ENCODE measurements around the gene DHX40.
"Not testable (repeated sequence)": the region's sequence is repeated elsewhere in the genome, so short reads cannot be mapped to it uniquely, and the experiment has no call there.

Gene DHX40, protein sequence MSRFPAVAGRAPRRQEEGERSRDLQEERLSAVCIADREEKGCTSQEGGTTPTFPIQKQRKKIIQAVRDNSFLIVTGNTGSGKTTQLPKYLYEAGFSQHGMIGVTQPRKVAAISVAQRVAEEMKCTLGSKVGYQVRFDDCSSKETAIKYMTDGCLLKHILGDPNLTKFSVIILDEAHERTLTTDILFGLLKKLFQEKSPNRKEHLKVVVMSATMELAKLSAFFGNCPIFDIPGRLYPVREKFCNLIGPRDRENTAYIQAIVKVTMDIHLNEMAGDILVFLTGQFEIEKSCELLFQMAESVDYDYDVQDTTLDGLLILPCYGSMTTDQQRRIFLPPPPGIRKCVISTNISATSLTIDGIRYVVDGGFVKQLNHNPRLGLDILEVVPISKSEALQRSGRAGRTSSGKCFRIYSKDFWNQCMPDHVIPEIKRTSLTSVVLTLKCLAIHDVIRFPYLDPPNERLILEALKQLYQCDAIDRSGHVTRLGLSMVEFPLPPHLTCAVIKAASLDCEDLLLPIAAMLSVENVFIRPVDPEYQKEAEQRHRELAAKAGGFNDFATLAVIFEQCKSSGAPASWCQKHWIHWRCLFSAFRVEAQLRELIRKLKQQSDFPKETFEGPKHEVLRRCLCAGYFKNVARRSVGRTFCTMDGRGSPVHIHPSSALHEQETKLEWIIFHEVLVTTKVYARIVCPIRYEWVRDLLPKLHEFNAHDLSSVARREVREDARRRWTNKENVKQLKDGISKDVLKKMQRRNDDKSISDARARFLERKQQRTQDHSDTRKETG

DNA sequence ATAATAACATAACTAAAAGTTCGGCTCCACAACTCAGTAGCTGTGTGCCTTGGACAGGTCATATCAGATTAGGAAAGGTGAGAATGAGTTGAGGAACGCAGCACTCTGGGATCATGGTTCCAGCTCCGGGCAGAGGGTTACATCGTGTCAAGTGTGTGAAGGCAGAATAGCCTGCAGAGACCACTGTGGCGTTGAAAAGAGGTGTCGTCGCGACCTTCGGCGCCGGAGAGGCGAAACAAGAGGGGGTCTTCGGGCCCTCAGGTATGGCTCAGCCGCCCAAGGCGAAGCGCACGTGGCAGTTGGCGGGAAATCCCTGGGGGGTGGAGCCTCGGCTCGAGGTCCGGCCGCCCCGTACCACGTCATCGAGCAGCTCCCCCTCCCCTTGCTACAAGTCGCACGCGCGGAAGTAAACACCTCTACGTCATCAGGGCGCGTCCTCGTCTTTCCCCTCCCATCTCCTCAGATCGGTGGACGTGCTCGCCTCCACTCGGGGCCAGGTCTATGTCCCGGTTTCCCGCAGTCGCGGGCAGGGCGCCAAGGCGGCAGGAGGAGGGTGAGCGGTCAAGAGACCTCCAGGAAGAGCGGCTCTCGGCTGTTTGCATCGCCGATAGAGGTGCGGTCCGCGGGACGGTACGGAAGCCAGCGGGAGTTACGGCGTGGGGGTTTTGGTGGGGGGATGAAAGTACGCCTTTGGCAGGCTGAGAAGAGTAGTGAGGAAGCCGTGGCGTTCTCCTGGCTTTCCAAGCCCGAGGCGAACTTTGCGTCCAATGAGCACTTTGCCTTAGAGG is at the start of gene DHX40:
Gene DHX40 (plus strand): TSS at position 440 of the 788 bp plus-strand sequence. CDS start 62 bp downstream, at position 502.
- DNase-seq, result peak; percentile 86

DNA sequence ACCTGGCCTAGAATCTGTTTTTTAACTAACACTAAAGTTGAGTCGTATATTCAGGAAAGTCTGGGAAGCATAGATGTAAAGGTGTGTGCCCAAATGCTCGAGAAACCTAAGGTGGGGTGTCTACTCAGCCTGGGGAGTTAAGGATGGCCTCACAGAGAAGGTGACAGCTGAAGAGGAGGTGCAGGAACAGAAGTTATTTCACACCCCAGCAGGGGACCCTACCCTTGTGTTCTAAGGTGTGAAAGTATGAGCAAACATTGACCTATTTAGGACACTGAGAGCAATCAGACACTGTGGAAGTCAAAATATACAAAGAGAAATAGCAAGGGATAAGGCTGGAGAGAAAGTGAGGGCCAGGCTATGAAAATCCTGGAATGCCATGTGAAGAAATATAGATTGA is 49.0 kb upstream of the DHX40 start:
- no peak for DNase-seq

DNA sequence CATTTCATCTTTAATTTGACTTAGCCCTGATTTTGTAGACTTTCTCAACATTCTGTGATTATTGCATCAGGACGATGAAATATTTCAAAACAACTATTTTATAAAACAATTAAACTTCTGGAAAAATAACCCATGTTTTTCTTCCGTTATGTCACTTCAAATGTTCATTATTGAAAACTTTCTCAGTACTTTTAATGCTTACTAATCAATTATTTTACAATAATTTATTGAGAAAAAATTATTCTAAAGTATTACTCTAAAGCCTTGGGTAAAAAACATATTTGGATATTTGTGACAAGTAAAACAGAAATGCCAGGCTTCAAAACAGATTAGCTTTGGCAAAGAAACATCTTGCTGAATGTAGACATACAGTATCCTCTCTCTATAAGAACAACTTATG is 46.3 kb upstream of the DHX40 start:
- no peak for DNase-seq

DNA sequence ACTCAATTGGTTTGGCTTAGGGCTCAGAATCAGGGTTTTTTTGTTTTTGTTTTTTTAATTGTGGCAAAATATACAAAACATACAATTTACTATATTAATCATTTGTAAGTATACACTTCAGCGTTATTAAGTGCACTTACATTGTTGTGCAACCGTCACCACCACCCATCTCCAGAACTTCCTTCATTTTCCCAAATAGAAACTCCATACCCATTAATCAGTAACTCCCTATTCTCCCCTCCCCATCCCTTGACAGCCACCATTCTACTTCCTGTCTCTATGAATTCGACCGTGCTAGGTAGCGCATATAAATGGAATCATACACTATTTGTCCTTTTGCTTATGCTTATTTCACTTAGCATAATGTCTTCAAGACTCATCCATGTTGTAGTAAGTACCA is 45.2 kb upstream of the DHX40 start:
- DNase-seq, result no peak

DNA sequence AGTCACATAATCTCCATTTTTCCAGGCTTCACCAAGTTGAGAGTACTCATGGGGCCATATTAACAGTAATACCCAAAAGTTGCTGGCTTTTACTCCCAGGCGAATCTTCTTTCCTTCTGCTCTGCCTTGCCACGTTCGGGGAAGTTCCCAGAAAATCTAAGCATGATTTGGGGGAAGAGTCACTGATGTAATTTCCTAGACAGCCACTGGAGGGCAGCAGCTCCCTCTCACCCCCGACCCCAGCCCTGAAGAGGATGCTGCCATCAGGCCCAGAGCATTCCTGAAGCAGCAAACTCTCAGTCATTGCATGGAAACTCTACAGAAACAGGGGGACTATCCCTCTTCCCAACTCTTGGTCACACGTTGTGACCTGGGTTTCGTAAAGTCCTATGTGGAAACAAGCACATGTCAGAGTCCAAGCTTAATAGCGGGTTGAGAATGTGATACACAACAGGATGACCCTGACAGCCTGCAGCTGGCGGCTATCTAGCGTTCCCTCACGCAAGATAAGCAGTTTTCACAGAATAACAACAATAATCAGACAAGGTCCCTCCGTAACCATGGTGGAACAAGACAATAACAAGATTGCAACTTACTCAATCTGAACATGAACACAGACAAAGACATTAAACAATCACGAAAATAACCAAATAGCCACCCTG is 43.8 kb upstream of the DHX40 start:
- peak; percentile 56 for DNase-seq

DNA sequence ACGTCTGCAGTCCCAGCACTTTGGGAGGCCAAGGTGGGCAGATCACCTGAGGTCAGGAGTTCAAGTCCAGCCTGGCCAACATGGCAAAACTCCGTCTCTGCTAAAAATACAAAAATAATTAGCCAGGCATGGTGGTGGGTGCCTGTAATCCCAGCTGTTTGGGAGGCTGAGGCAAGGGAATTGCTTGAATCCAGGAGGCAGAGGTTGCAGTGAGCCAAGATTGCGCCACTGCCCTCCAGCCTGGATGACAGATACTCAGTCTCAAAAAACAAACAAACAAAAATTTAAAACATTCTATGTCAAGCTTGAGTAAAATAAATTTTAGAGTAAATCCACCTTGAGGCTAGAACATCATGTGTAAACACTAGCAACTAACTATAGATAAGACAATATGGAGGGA is 40.5 kb upstream of the DHX40 start:
- DNase-seq, result not testable (repeated sequence)

DNA sequence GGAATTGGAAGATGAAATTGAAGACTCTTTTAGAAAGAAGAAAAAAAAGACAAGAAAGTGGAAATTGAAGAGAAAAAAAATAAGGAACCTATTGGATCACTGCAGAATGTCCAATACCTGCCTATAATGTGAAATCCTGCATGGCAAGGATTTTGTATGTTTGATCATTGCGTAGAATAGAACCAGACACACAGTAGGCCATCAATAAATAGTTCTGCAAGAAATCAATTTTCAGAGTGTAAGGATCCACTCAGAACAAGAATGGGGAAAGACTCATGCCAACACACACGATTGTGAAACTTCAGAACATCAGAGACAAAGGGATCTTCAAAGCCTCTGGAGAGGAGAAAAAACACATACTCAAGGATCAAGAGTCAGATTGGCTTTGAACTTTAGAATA is 39.7 kb upstream of the DHX40 start:
- DNase-seq, result no peak

DNA sequence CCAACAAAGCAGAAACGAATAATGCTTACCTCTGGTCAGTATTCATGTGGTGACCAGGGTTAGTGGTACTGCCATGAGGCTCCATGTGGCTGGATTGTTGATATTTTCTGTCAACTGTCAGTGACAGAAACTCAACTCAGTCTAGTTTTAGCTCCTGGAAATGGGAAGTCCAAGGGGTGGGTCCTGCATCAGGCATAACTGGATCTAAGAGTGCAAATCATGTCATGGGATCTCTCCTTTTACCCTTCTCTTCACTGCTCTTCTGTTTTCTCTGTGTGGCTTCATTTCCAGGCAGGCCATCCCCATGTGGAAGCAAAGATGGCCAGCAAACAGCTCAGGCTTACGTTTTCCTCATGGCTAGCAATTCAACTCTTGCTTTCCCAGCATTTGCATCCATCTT is 39.0 kb upstream of the DHX40 start:
- DNase-seq, result no peak

DNA sequence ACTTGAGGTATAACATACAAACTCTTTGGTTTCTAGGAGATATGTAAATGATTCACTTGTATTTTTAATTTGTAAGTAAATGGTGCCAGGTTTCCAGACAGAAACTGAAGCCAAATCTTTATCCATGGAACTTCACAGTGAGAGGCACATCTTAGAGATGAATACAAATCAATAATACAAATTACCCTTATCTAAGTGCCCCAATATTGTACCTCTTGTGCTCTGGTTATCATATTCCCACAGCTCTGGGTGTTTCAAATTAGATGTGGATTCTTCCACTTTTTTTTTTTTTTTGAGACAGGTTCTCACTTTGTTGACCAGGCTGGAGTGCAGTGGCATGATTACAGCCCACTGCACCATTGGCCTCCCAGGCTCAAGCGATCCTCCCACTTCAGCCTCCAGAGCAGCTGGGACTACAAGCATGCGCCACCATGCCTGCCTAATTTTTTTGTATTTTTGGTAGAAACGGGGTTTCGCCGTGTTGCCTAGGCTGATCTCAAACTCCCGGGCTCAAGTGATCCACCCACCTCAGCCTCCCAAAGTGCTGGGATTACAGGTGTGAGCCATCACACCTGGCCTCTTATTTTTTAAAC is 38.0 kb upstream of the DHX40 start:
- DNase-seq, result no peak

DNA sequence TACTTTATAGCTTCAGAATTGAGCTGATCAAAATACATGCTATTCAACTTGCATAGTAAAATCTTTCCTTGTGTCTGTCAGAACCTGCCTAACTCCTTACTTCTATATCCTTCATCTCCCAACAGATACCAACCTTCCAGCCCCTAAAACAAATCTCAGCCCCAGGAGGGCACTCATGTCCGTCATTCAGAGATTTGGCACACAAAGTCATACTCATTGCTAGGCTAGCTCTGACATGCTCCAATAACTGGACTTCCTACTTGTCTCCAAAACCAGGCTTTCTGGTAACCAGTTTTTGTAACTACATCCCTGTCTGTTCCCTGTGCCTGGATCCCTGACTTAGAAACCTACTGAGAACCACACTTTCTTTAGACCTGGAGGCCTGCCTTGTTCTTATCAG is 37.5 kb upstream of the DHX40 start:
- no peak for DNase-seq

DNA sequence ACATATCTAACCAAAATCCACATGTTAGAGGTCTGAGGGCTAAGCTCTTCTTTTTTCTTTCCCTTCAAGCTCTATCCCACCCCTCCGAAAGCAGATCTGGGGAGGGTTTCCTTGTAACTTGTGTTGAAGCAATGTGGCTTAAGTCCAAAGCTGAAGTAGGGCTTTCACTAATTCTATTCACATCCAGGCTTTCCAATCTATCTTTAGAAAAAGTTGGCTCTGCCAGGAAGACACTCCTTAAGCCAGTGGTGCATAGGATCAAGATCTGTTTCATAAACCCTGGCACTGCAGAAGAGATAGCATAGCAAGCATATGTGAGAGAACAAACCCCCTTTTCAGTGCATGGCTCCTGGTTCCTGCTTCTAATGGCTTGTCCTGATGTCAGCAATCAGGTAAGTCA is 34.9 kb upstream of the DHX40 start:
- no peak for DNase-seq

DNA sequence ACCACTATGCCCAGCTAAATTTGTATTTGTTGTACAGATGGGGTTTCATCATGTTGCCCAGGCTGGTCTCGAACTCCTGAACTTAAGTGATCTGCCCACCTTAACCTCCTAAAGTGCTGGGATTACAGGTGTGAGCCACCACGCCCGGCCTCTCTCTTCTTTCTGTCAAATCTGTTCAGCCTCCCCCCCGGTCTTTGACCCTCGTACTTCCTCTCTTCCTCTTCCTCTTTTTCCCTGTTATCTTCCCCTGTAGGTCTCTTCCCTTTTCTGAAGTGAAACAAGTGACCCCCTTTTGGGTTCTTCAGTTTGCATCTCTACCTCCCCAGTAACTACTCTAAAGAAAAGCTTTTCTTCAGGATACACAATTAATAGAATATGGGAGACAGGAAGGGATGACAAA is 31.7 kb upstream of the DHX40 start:
- DNase-seq, result no peak

DNA sequence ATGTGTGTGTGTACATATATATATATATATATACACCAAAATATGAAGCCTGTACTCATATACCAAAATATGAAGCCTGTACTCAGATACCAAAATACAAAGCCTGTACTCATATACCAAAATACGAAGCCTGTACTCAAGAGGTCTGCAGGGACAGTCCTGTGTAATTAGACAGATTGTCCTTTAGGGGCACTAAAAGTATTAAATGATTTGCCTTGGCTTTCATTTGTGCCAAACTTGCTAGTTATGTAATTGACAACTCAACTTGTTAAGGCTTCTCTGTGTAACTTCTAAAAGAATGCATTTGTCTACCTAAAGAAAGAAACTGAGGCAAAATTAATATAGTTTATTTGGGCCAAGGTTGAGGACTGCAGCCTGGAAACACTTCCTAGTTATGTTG is 30.8 kb upstream of the DHX40 start:
- no peak for DNase-seq

DNA sequence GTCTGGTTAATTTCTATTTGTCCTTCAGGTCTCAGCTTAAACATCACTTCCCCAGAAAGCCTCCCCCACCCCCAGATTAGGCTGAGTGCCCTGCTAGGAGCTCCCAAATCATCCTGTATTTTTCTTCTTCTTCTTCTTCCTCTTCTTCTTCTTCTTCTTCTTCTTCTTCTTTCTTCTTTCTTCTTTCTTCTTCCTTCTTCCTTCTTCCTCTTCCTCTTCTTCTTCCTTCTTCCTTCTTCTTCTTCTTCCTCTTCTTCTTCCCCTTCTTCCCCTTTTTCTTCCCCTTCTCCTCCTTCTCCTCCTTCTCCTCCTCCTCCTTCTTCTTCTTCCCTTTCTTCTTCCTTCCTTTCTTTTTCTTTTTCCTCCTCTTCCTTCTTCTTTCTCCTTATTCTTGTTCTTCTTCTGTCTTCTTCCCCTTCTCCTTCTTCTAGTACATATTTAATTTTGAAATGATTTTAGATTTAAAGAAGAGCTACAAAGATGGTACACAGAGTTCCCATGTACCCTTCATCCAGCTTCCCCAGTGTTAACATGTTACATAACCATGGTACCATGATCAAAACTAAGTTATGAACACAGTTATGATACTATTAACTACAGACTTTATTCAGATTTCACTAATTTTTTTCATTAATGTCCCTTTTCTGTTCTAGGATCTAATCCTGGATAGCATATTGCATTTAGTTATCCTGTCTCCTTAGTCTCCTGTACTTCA is 27.1 kb upstream of the DHX40 start:
- no peak for DNase-seq

DNA sequence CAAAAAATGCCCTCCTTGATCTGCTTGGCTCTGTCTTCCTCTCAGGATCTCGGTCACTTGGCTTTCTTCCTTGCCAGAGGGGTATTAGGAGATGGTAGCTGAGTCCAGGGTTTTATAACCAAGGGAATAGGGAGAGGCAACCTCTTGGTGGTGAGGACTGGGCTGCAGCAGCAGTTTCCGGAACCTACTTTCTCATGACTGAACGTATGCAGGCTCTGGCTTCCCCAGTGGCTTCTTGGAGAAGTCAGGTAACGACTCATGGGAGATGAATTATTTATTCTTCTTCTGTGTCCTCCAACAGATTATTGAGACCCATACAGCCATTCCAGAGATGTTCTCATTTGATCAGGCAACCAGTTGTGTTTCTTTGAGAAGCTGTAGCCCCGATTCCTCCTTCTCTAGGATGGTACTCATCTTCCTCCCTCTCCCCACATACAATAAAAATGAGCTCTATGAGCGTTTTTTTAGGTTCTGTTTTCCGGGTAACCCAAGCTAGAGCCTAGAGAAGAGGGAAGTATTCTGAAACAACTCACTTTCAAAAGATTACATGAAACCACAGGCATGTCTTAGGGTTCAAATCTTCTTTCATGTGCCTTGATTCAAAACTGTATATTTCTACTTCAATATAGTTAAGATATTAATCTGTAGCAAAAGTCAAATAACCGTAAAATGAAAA is 22.3 kb upstream of the DHX40 start:
- DNase-seq, result no peak

DNA sequence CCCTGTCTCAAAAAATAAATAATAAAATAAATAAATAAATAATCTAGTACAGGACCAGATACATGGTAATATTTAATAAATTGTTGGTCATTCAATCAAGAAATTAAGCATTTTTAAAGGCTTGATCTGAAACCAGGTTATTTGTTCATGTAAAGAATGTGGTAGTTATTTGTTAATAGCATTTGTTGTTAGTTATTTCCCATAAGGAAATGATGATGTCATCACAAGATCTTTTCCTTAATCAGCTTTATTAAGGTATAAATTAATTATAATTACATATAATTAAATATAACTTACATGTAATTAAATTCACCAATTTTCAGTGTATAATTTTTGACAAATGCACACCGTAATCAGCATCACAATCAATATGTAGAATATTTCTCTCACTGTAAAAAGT is 19.5 kb upstream of the DHX40 start:
- no peak for DNase-seq

DNA sequence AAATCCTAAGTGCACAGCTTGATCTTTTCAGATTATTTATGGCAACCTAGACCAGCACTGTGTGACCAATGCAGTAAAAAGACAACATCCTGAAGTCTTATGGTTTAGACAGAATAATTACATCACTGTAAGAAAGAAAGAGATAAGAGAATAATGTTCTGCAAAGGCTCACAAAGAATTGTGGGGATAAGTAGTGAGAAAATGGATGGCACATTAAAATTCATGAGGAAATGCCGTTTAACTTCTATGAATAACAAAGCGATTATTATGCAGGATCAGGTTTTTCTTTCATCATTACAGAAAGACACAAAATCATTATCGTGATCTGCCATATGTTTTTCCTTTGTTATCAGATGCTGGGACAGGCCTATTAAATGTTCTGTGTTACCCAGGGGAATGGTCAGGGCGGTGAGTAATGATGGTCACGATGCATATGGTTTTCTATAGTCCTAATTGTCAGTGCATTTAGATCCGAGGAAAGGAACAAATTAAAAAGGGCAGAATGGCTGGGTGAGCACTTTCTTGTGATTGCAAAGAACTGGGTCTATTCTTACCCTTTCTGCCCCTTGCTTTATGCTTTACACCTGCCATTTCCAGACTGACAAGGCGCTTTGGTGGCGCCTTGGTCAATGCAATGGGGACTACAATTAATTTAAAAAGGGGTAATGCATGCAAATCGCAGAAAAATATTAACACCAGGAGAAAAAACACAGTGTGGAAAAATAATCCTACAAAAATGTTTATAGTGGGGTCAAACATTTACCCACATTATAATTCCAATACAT is 18.1 kb upstream of the DHX40 start:
- no peak for DNase-seq

DNA sequence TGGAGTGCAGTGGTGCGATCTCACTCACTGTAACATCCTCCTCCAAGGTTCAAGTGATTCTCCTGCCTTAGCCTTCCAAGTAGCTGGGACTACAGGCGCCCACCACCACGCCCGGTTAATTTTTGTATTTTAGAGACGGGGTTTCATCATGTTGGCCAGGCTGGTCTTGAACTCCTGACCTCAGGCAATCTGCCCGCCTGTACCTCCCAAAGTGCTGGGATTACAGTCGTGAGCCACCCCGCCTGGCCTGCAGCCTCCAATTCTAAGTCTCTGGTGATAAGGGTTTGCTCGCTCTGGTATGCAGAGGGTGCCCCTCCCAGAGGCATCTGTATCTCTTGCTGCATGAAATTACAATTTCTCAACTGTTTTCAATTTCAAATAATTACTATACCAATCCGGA is 16.4 kb upstream of the DHX40 start:
- not testable (repeated sequence) for DNase-seq

DNA sequence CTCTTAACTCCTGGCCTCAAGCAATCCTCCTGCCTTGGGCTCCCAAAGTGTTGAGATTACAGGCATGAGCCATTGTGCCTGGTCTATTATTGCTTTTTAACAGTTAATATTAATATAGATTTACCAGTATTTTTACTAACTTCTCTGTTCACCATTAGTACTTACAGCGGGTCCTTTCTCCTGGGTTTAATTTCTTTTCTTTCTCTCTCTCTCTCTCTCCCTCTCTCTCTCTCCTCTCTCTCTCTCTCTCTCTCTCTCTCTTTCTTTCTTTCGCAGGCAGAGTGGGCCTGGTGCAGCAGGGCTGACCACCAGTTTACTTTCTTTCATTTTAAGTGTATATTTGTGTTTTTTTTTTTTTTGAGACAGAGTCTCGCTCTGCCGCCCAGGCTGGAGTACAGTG is 14.7 kb upstream of the DHX40 start:
- DNase-seq, result no peak

DNA sequence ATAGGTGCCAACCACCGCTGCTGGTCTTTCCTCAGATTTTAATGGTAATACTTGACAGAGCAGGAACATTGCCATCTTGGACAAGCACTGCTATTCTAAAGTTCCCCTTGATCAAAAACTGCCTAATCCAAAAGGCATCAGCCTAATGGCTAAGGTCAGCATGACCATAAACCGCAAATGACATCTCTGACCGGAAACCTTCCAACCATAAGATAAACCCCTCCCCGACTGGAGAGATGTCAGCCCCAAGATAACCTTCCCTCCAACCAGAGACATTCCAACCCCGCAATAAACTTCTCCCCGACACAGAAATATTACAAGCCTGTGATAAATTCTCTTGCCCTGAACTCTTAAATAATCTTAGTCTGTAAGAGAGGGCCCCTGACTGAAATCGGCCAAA is 7.4 kb upstream of the DHX40 start:
- no peak for DNase-seq

Measured in T1000 (cell line).